BLaER1 treated with 17β-estradiol and CSF1 and Interleukin-3, amounts not matched to agents 10 nM and 100 nM (cell line): ENCODE results near the gene ELMO1.
A peak's percentile ranks its signal among the peaks of the same experiment; 100 is the strongest.

Experiments
- H3K27ac ChIP-seq, 11 experiments: shearing (Covaris generic); formaldehyde crosslinking; 2 replicates each; pipeline ENCODE4 v1.8.1; 2022
- H3K27me3 ChIP-seq, 11 experiments: shearing (Covaris generic); formaldehyde crosslinking; 2 replicates each; pipeline ENCODE4 v1.8.1; 2022
- H3K36me3 ChIP-seq, 11 experiments: shearing (Covaris generic); formaldehyde crosslinking; 2 replicates each; pipeline ENCODE4 v1.8.1; 2022
- H3K4me1 ChIP-seq, 10 experiments: shearing (Covaris generic); formaldehyde crosslinking; 2 replicates each; pipeline ENCODE4 v1.8.1; 2022
- H3K4me2 ChIP-seq, 11 experiments: shearing (Covaris generic); formaldehyde crosslinking; 2 replicates each; pipeline ENCODE4 v1.8.1; 2022
- H3K4me3 ChIP-seq, 10 experiments: shearing (Covaris generic); formaldehyde crosslinking; 2 replicates each; pipeline ENCODE4 v1.8.1; 2022
- H3K9ac ChIP-seq, 11 experiments: shearing (Covaris generic); formaldehyde crosslinking; 2 replicates each; pipeline ENCODE4 v1.8.1; 2022
- H3K9me3 ChIP-seq, 11 experiments: shearing (Covaris generic); formaldehyde crosslinking; replicated peaks in 1 of 11; 2 replicates each; pipeline ENCODE4 v1.8.1; 2022
- H4K20me1 ChIP-seq, 11 experiments: shearing (Covaris generic); formaldehyde crosslinking; 2 replicates each; pipeline ENCODE4 v1.8.1; 2022
- Cebpa-rat ChIP-seq, 11 experiments: shearing (Covaris generic); IDR thresholded peaks; 2 replicates each; pipeline ENCODE4 v1.8.1; 2022

ELMO1 gene

GRCh38 chr7:37352974-37353948, 95.4 kb downstream of the ELMO1 start:
- H3K4me2 ChIP-seq = peak overlapping the region; percentile 75 to 94 (median 83)
- no peaks in the 10 kb centered on the region for H3K9me3 ChIP-seq
- TF ChIP-seq Cebpa-rat (IDR thresholded peaks at IDR 0.05) = no peak
- peak overlapping the region in 5 of 11 experiments; percentile 14 to 51 (median 27); a peak in 6 of 22 replicates for H3K27ac ChIP-seq
- H4K20me1 ChIP-seq = peaks cover 0 to 5% (median 0%) of the 10 kb centered on the region in 11 experiments; a peak in 1 of 22 replicates
- peak overlapping the region; percentile 21 to 63 (median 43) for H3K4me3 ChIP-seq
- H3K36me3 ChIP-seq = no peaks in the 10 kb centered on the region
- peaks cover 51 to 63% (median 57%) of the 10 kb centered on the region in 10 experiments for H3K4me1 ChIP-seq
- no peaks in the 10 kb centered on the region for H3K27me3 ChIP-seq
- H3K9ac ChIP-seq = peak overlapping the region in 10 of 11 experiments; percentile 9 to 61 (median 41); a peak in 13 of 22 replicates

GRCh38 chr7:37352251-37352880, 96.3 kb downstream of the ELMO1 start:
- Histone ChIP-seq H3K4me3 (no peak overlapping the region; a peak in 2 of 20 replicates), H3K4me2 (peak overlapping the region in 10 of 11 experiments; percentile 75 to 94 (median 82); a peak in 16 of 22 replicates), H3K36me3 (no peaks in the 10 kb centered on the region), H4K20me1 (peaks cover 0 to 5% (median 0%) of the 10 kb centered on the region in 11 experiments; a peak in 1 of 22 replicates), H3K4me1 (peaks cover 51 to 63% (median 57%) of the 10 kb centered on the region in 10 experiments), H3K9ac (no peak overlapping the region), H3K27me3 (no peaks in the 10 kb centered on the region), H3K27ac (no peak overlapping the region), H3K9me3 (no peaks in the 10 kb centered on the region)
- TF ChIP-seq Cebpa-rat (IDR thresholded peaks at IDR 0.05) = no peak

GRCh38 chr7:37351716-37352115, 96.9 kb downstream of the ELMO1 start:
- H3K4me2 ChIP-seq = peak overlapping the region in 6 of 11 experiments; percentile 4 to 80 (median 28); a peak in 5 of 22 replicates
- no peak for TF ChIP-seq Cebpa-rat (IDR thresholded peaks at IDR 0.05)

GRCh38 chr7:37349979-37350590, 98.6 kb downstream of the ELMO1 start:
- no peaks in the 10 kb centered on the region for H3K27me3 ChIP-seq
- H3K27ac ChIP-seq = no peak overlapping the region
- peaks cover 0 to 5% (median 0%) of the 10 kb centered on the region in 11 experiments; a peak in 1 of 22 replicates for H4K20me1 ChIP-seq
- H3K36me3 ChIP-seq = no peaks in the 10 kb centered on the region
- H3K4me2 ChIP-seq = peak overlapping the region in 8 of 11 experiments; percentile 16 to 80 (median 51); a peak in 13 of 22 replicates
- peaks cover 54 to 63% (median 59%) of the 10 kb centered on the region in 10 experiments for H3K4me1 ChIP-seq
- no peak overlapping the region for H3K9ac ChIP-seq
- H3K4me3 ChIP-seq = no peak overlapping the region
- TF ChIP-seq Cebpa-rat (IDR thresholded peaks at IDR 0.05) = no peak
- no peaks in the 10 kb centered on the region for H3K9me3 ChIP-seq

More at GRCh38 chr7:37351716-37352115, 96.9 kb downstream of the ELMO1 start:
- Histone ChIP-seq H3K4me3 (no peak overlapping the region), H3K27ac (no peak overlapping the region), H4K20me1 (peaks cover 0 to 5% (median 0%) of the 10 kb centered on the region in 11 experiments; a peak in 1 of 22 replicates), H3K9ac (no peak overlapping the region), H3K27me3 (no peaks in the 10 kb centered on the region), H3K9me3 (no peaks in the 10 kb centered on the region), H3K36me3 (no peaks in the 10 kb centered on the region), H3K4me1 (peaks cover 55 to 65% (median 61%) of the 10 kb centered on the region in 10 experiments)

GRCh38 chr7:37348982-37349381, 99.7 kb downstream of the ELMO1 start:
- no peaks in the 10 kb centered on the region for H3K9me3 ChIP-seq
- H3K27me3 ChIP-seq = no peaks in the 10 kb centered on the region
- no peaks in the 10 kb centered on the region for H3K36me3 ChIP-seq
- H3K4me3 ChIP-seq = no peak overlapping the region
- H3K4me1 ChIP-seq = peaks cover 54 to 63% (median 59%) of the 10 kb centered on the region in 10 experiments
- no peak overlapping the region for H3K27ac ChIP-seq
- peaks cover 0 to 5% (median 0%) of the 10 kb centered on the region in 11 experiments; a peak in 1 of 22 replicates for H4K20me1 ChIP-seq
- H3K4me2 ChIP-seq = no peak overlapping the region
- no peak for TF ChIP-seq Cebpa-rat (IDR thresholded peaks at IDR 0.05)
- H3K9ac ChIP-seq = no peak overlapping the region

GRCh38 chr7:37346761-37347160, 101.9 kb downstream of the ELMO1 start:
- peaks cover 46 to 59% (median 54%) of the 10 kb centered on the region in 10 experiments for H3K4me1 ChIP-seq
- H4K20me1 ChIP-seq = peaks cover 0 to 5% (median 0%) of the 10 kb centered on the region in 11 experiments; a peak in 1 of 22 replicates
- no peak overlapping the region for H3K9ac ChIP-seq
- H3K4me2 ChIP-seq = peak overlapping the region in 4 of 11 experiments; percentile 5 to 29 (median 20); a peak in 3 of 22 replicates
- H3K9me3 ChIP-seq = no peaks in the 10 kb centered on the region
- H3K27ac ChIP-seq = no peak overlapping the region
- TF ChIP-seq Cebpa-rat (IDR thresholded peaks at IDR 0.05) = no peak
- no peak overlapping the region for H3K4me3 ChIP-seq
- no peaks in the 10 kb centered on the region for H3K36me3 ChIP-seq
- H3K27me3 ChIP-seq = no peaks in the 10 kb centered on the region

- Histone ChIP-seq H3K36me3 (peaks cover 0 to 3% (median 0%) of the 10 kb centered on the region in 11 experiments; a peak in 1 of 22 replicates), H3K4me3 (no peak overlapping the region), H3K27me3 (no peaks in the 10 kb centered on the region), H3K27ac (peak overlapping the region; percentile 5 to 92 (median 88); a peak in 17 of 22 replicates), H3K9me3 (no peaks in the 10 kb centered on the region), H3K9ac (peak overlapping the region in 4 of 11 experiments; percentile 5 to 41 (median 12); a peak in 7 of 22 replicates), H4K20me1 (peaks cover 0 to under 1% (median 0%) of the 10 kb centered on the region in 11 experiments; a peak in 3 of 22 replicates), H3K4me2 (peak overlapping the region; percentile 71 to 95 (median 80)), H3K4me1 (peaks cover 42 to 62% (median 55%) of the 10 kb centered on the region in 10 experiments)
- TF ChIP-seq Cebpa-rat (IDR thresholded peaks at IDR 0.05) = no peak
Observed at GRCh38 chr7:37344886-37345579, 103.6 kb downstream of the ELMO1 start.
